ENCODE measurements around the gene CMBL.

- no peak for TF ChIP-seq BHLHE40 (IDR thresholded peaks at IDR 0.05; ENCODE audit: borderline replicate concordance)
- no peak for TF ChIP-seq ELF4 (IDR thresholded peaks at IDR 0.05)
- no peak for TF ChIP-seq SP1 (IDR thresholded peaks at IDR 0.05)
- no peak for TF ChIP-seq ZNF384 (IDR thresholded peaks at IDR 0.05)
- no peak for TF ChIP-seq FOXA1 (IDR thresholded peaks at IDR 0.05)
- TF ChIP-seq SUZ12 (IDR thresholded peaks at IDR 0.05): no peak
- TF ChIP-seq TARDBP (IDR thresholded peaks at IDR 0.05): no peak
- no peak for TF ChIP-seq ARNT (IDR thresholded peaks at IDR 0.05)
- TF ChIP-seq FOXK2 (IDR thresholded peaks at IDR 0.05): no peak
These were observed 54.3 kb downstream of the CMBL start for GRCh38 chr5:10253390-10253789.

Measured in HEK293T (cell line).